ENCODE data around the gene KCNH1.

- no peak for TF ChIP-seq POLR2A (IDR thresholded peaks at IDR 0.05; ENCODE audit: extremely low read depth, insufficient read length)
- TF ChIP-seq CTCF (IDR thresholded peaks at IDR 0.05; ENCODE audit: low read depth, low read length), result no peak
- TF ChIP-seq, protein P1, sequence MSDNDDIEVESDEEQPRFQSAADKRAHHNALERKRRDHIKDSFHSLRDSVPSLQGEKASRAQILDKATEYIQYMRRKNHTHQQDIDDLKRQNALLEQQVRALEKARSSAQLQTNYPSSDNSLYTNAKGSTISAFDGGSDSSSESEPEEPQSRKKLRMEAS (IDR thresholded peaks at IDR 0.05; ENCODE audit: low read depth, low read length), result no peak
Observed at GRCh38 chr1:210797422-210797821, 336.5 kb downstream of the KCNH1 start.
